C4-2B (cell line): Measurements from ENCODE around the gene ACTL8.

Experiments
- H3K27ac ChIP-seq: fragments of 450-650 bp; 2 replicates; pipeline ENCODE4 v1.5.1; 2017
- ZFX ChIP-seq: fragments of 450-650 bp; IDR thresholded peaks from 2 replicates; pipeline ENCODE4 v1.6.1; 2017
- TF ChIP-seq, protein P1 (sequence below): fragments of 450-650 bp; conservative IDR thresholded peaks from 2 replicates; pipeline ENCODE4 v1.5.1; 2017; ENCODE audit warnings: mild to moderate bottlenecking

The ACTL8 gene

DNA sequence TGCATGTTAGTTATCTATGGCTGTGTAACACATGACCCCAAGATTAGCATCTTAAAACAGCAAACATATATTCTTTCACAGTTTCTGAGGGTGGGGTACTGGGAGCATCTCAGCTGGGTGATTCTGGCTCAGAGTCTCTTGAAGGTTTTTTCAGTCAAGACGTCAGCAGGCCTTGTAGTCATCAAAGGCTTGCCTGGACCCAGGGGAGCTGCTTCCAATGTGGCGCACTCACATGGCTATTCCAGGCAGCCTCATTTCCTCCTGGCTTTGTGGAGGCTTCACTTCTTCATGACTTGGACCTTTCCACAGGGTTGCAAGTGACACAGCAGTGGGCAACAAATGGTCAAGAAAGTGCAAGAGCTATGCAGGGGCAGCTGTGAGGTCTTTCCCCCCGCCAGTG, 114.7 kb downstream of the ACTL8 start:
- TF ChIP-seq, protein P1, sequence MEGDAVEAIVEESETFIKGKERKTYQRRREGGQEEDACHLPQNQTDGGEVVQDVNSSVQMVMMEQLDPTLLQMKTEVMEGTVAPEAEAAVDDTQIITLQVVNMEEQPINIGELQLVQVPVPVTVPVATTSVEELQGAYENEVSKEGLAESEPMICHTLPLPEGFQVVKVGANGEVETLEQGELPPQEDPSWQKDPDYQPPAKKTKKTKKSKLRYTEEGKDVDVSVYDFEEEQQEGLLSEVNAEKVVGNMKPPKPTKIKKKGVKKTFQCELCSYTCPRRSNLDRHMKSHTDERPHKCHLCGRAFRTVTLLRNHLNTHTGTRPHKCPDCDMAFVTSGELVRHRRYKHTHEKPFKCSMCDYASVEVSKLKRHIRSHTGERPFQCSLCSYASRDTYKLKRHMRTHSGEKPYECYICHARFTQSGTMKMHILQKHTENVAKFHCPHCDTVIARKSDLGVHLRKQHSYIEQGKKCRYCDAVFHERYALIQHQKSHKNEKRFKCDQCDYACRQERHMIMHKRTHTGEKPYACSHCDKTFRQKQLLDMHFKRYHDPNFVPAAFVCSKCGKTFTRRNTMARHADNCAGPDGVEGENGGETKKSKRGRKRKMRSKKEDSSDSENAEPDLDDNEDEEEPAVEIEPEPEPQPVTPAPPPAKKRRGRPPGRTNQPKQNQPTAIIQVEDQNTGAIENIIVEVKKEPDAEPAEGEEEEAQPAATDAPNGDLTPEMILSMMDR, result no peak
- TF ChIP-seq ZFX, result no peak
- no peak overlapping the region for H3K27ac ChIP-seq

DNA sequence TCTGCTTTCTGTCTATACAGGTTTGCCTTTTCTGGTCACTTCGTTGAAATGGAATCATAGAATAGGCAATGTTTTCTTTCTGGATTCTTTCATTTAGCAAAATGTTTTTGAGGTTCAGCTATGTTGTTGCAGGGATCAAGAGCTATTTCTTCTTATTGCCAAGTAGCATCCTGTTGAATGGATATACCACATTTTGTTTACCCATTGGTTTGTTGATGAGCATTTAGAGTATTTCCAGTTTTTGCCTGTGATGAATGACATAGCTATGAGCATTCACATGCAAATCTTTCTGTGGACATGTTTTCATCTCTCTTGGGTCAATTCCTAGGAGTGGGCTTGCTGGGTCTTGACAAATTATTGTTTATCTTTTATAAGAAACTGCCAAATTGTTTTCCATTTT, 115.5 kb downstream of the ACTL8 start:
- no peak overlapping the region for H3K27ac ChIP-seq
- TF ChIP-seq ZFX, result no peak
- TF ChIP-seq, protein P1, result no peak

DNA sequence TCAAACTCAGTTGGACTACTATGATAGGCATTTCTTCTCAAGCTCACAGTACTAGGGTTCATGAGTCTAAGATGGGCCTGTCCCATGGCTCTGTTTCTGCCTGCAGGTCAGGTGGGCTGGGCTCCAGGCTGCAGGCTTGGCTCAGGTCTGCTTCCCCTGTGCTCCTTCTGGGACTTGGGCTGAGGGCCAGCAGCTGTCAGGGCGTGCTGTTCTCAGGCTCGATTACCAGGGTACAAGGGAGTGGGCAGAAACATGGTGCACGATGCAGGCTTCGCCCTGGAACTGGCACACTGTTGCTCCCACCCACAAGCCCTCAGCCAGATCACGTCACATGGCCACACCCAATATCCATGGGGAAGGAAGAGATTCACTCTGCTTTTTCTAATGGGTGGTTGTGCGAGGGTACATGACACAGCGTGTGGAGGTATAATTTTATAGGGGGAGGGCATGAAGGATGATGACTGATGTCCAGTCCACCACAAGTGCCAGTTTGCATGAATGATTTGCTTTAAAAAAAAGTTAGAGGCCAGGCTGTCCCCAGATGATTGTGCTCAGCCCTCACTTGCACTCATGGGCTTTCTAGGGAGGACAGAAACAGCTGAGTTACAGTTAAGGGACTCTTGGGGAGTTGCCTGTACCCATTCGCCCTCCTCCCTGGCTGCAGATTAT, 118.0 kb downstream of the ACTL8 start:
- H3K27ac ChIP-seq, result no peak overlapping the region
- TF ChIP-seq ZFX, result no peak
- TF ChIP-seq, protein P1, result no peak

DNA sequence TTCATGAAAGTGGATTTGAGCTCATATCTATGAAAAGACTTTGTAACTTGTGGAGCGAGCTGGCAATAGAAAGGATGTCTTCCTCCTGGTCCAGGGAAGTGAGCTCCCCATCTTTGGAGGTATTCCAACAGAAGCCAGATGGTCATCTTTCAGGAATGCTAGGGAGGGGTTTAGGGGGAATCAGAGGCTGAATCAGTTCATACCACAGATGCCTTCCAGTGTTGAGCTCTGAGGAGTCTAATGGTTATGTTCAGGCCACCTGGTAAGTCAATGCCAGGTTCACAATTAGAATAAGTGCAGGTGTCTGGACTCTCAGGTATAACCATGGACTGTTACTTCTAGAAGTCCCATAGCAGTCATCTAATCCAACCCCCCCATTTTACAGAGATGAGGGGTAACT, 119.1 kb downstream of the ACTL8 start:
- TF ChIP-seq, protein P1, result no peak
- TF ChIP-seq ZFX, result no peak
- H3K27ac ChIP-seq, result no peak overlapping the region

DNA sequence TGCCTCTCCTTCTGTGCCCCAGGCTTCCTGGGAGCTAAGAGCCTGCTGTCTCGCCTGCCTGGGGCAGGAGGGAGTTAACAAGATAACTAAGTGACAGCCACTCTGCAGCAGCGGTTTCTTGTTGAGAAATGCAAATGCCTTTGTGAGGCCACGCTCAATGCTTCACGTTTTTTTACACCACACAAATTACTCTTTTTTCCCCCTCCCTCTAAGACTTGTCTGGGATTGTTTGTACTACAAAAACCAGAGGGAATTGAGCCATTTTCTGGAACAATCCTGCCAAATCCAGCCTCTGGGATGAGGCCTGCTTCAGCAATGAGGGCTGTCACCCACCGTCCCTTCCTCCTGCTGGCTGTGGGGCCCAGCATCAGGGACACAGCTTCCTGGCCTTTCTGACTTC, 119.6 kb downstream of the ACTL8 start:
- no peak for TF ChIP-seq ZFX
- TF ChIP-seq, protein P1, result no peak
- no peak overlapping the region for H3K27ac ChIP-seq

DNA sequence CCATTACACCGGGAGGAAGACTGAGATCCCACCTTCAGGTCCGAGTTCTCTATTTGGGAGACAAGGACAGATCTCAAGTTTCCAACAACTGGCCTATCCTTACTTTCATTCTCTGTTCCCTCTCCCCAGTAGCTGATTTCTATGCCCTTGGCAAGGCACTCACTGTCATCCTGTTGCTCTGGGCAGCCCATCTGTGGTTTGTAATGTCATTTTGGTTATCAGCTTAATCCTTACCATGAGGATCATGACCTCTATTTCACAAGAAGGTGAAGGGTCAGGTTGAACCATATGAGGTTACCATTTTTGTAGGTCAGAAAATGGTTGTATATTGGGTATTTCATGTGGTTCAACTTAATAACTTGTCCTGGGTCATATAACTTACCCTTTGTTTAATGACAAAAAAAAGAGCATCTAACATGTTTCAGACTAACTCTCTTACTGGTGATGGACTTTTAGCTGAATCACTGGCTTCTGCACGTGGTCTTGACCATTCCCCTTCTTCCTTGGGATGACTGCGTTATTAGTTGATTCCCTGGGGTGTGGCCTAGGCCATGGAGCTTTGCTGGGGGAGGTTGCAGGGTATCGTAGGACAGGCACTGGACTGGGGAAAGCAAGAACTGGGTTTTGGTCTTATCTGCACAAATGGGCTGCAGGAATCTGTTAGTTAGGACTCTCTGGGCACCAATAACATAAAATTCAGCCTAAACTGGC, 120.2 kb downstream of the ACTL8 start:
- TF ChIP-seq, protein P1, result no peak
- no peak for TF ChIP-seq ZFX
- no peak overlapping the region for H3K27ac ChIP-seq

DNA sequence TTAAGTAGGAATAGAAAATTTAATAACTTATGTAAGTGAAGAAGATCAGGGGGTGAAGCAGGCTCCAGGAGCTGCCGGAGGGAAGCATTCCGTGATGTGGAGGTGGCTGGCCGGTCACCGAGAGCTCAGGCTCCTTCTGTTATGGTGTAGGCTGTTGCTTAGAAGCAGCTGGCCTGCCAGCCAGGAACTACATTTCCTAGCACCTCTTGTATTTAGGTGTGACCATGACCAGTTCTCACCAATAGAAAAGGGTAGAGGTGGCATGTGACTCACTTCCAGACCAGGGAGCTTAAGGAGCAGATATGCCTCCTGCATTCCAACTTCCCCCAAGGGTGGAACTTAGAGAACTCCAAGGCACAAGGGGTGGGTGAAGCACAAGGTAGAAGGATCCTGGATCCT, 120.7 kb downstream of the ACTL8 start:
- TF ChIP-seq ZFX, result no peak
- TF ChIP-seq, protein P1, result no peak
- H3K27ac ChIP-seq, result no peak overlapping the region
